ENCODE results near the gene RNASEH1.

RNASEH1 gene

GRCh38 chr2:3523551-3524041, 34.5 kb downstream of the RNASEH1 start:
- ChIA-PET POLR2A (interaction anchor here (0.9 to 2.6 kb wide), 3 partner anchors 12 to 52 kb away, joined by 3 to 10 read pairs (median 9); partner anchors contain the start of gene RNASEH1), CTCF (interaction anchor here (0.9 to 1.9 kb wide), 5 partner anchors 9 to 49 kb away, joined by 3 to 16 read pairs (median 3); no protein-coding TSS in a partner anchor)
- DNase-seq (ENCODE audit: low read depth, low spot score): no peak
- H3K4me3 ChIP-seq (ENCODE audit: low read depth, low read length): peak overlapping the region; percentile 15; the same call in 1 of the 2 replicates
- no peak for TF ChIP-seq CTCF (IDR thresholded peaks at IDR 0.05; ENCODE audit: insufficient read depth, low read length, missing control alignments)

GRCh38 chr2:3522961-3523421, 35.1 kb downstream of the RNASEH1 start:
- peak; percentile 51 for DNase-seq (ENCODE audit: low read depth, low spot score)
- H3K4me3 ChIP-seq (ENCODE audit: low read depth, low read length): peak overlapping the region; percentile 9
- ChIA-PET POLR2A (interaction anchor here (2.3 kb wide), 1 partner anchor 13 kb away, joined by 9 read pairs; no protein-coding TSS in a partner anchor), CTCF (interaction anchor here (1.2 to 1.9 kb wide), 2 partner anchors 10 to 12 kb away, joined by 3 to 16 read pairs; no protein-coding TSS in a partner anchor)
- TF ChIP-seq CTCF (IDR thresholded peaks at IDR 0.05; ENCODE audit: insufficient read depth, low read length, missing control alignments): no peak

- TF ChIP-seq CTCF (IDR thresholded peaks at IDR 0.05; ENCODE audit: insufficient read depth, low read length, missing control alignments): no peak
- H3K4me3 ChIP-seq (ENCODE audit: low read depth, low read length): peak overlapping the region; percentile 73
- DNase-seq (ENCODE audit: low read depth, low spot score): no peak
- ChIA-PET CTCF (interaction anchor here (0.9 kb wide), 2 partner anchors 16 to 27 kb away, joined by 3 read pairs; no protein-coding TSS in a partner anchor), POLR2A (no interaction called here)
Measured at GRCh38 chr2:3520591-3520990, 37.5 kb downstream of the RNASEH1 start.

- H3K4me3 ChIP-seq (ENCODE audit: low read depth, low read length): peak within 1 kb of the TSS; percentile 88
- no peak for TF ChIP-seq CTCF (IDR thresholded peaks at IDR 0.05; ENCODE audit: insufficient read depth, low read length, missing control alignments)
- CTCF ChIA-PET: interaction anchor here (0.9 kb wide), 2 partner anchors 17 to 26 kb away, joined by 3 read pairs; no protein-coding TSS in a partner anchor
- POLR2A ChIA-PET: interaction anchor here (0.6 to 1.1 kb wide), 6 partner anchors 12 to 1833 kb away, joined by 3 to 4 read pairs (median 3); partner anchors contain the start of gene RNASEH1
- no peak for DNase-seq (ENCODE audit: low read depth, low spot score)
Measured at GRCh38 chr2:3519255-3520205, 38.6 kb downstream of the RNASEH1 start, which contains the start of gene ADI1. Gene ADI1, minus strand, starts transcription at chr2:3519531. Its CDS starts 44 bp downstream, at chr2:3519487.

- no peak for TF ChIP-seq CTCF (IDR thresholded peaks at IDR 0.05; ENCODE audit: insufficient read depth, low read length, missing control alignments)
- H3K4me3 ChIP-seq (ENCODE audit: low read depth, low read length): peak overlapping the region; percentile 88
- DNase-seq (ENCODE audit: low read depth, low spot score): peak; percentile 71
- CTCF ChIA-PET: interaction anchor here (0.8 kb wide), 1 partner anchor 12 kb away, joined by 3 read pairs; no protein-coding TSS in a partner anchor
- POLR2A ChIA-PET: interaction anchor here (0.9 to 1.1 kb wide), 6 partner anchors 13 to 39 kb away, joined by 3 to 4 read pairs (median 3); partner anchors contain the start of gene RNASEH1
Measured at GRCh38 chr2:3518496-3519254, 39.5 kb downstream of the RNASEH1 start.
